NB4 (cell line): Measurements from ENCODE around the gene MFSD2A.

Source experiments
- DNase-seq: peaks from one replicate; pipeline ENCODE4 v3.0.0; 2010; ENCODE audit warnings: low read depth
- H3K4me3 ChIP-seq: one replicate; pipeline ENCODE4 v1.5.1; 2011; ENCODE audit warnings: mild to moderate bottlenecking, low read depth, low read length, moderate library complexity
- MYC ChIP-seq: IDR thresholded peaks from 2 replicates; pipeline ENCODE4 v1.6.1; 2011; ENCODE audit warnings: low read depth, low read length
- POLR2A ChIP-seq: IDR thresholded peaks from 2 replicates; pipeline ENCODE4 v1.6.1; 2011; ENCODE audit warnings: mild to moderate bottlenecking; ENCODE audit not compliant: insufficient read length; ENCODE audit errors: extremely low read depth
- TF ChIP-seq, protein P1 (sequence below): IDR thresholded peaks from one replicate; pipeline ENCODE4 v1.5.1; 2012; ENCODE audit warnings: low read depth, low read length
- TF ChIP-seq, protein P2 (sequence below): IDR thresholded peaks from 2 replicates; pipeline ENCODE4 v1.6.1; 2011; ENCODE audit warnings: low read depth, low read length

MFSD2A gene

DNA sequence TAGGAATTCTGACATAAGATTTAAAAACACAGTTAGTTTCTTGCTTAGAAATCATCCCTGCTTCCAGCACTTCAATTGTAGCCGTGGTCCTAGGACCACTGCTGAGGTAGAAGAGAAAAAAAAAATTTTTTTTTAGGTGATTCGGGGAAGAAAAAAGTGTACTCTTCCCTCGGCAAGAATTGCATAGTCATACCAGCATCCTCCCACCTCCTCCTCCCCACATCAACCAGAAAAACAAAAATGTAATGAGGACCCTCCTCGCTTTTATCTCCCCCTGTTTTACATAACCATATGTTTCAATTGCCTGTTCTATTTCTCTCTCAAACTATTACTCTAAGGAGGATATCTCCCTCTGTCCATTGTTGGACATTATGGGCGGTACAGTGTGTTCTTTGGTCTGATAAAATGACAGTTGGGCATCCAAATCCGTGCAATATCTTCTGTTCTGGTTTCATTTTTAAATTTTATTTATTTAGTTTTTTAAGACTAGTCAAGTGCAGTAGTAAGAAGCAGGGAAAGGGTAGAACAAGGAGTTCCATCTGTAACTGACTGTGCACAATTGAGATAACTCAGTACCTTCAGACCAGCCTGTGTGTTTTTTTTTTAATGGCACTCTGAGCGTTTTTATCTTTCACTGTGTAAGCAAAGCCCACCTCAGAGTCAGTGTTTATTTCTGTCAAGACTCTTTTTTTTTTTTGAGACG is 10.4 kb upstream of the MFSD2A start:
- no peak overlapping the region for H3K4me3 ChIP-seq
- no peak for DNase-seq
- TF ChIP-seq POLR2A = no peak

DNA sequence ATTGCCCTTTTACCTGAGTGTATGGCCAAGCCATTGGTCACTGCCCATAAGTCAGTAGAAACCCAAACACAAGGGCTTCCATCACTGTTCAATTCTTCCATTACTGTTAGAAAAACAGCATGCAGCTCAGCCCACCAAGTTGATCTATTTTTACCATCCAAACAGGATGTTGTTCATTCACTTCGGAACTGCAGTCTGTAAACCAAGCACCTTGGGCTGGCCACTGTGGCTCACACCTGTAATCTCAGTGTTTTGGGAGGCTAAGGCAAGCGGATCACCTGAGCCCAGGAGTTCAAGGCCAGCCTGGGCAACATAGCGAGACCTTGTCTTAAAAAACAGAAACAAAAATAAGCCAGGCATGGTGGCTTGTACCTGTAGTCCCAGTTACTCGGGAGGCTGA is 8.7 kb upstream of the MFSD2A start:
- TF ChIP-seq, protein P1, sequence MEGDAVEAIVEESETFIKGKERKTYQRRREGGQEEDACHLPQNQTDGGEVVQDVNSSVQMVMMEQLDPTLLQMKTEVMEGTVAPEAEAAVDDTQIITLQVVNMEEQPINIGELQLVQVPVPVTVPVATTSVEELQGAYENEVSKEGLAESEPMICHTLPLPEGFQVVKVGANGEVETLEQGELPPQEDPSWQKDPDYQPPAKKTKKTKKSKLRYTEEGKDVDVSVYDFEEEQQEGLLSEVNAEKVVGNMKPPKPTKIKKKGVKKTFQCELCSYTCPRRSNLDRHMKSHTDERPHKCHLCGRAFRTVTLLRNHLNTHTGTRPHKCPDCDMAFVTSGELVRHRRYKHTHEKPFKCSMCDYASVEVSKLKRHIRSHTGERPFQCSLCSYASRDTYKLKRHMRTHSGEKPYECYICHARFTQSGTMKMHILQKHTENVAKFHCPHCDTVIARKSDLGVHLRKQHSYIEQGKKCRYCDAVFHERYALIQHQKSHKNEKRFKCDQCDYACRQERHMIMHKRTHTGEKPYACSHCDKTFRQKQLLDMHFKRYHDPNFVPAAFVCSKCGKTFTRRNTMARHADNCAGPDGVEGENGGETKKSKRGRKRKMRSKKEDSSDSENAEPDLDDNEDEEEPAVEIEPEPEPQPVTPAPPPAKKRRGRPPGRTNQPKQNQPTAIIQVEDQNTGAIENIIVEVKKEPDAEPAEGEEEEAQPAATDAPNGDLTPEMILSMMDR = no peak
- no peak for TF ChIP-seq POLR2A
- TF ChIP-seq, protein P2, sequence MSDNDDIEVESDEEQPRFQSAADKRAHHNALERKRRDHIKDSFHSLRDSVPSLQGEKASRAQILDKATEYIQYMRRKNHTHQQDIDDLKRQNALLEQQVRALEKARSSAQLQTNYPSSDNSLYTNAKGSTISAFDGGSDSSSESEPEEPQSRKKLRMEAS = no peak
- no peak for TF ChIP-seq MYC
- no peak for DNase-seq
- no peak overlapping the region for H3K4me3 ChIP-seq

DNA sequence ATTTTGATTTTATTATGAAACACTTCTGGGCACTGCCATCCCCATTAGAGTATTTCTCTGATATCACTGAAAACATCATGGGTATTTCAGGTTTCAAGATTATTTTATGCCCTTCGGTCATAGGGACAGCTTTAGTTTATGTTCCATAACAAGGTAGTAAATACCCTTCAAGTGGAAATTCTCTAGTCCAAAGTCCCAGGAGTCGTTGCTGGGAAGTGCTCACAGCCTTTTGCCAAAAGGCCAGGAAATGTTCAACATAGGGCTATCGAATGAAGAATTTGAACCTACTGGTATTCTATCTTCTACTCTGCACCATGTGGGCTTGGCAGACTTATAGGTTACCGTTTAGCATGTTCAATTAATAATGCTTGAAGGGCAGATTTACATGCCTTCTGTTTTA is 7.7 kb upstream of the MFSD2A start:
- no peak for DNase-seq
- H3K4me3 ChIP-seq = no peak overlapping the region
- TF ChIP-seq POLR2A (no peak), MYC (no peak)
- TF ChIP-seq, protein P1 = no peak

DNA sequence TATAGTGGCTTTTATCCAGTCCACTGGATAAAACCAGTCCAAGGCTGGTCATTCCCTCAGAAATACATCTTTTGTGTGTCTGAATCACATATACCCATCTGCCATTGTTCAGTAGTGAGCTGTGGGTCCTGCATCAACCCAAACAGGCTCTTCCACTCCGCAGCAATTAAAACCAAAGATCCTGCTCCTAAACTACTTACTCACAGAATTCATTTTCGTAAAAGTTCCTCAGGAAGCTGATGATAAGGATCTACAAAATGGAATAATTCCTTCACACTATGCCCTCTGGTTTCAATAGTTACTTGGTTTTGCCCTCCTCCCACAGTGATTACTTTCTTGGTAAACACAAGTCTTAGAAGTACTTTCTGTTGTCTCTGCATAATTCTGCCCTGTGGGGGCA is 5.1 kb upstream of the MFSD2A start:
- TF ChIP-seq POLR2A (no peak), MYC (no peak)
- TF ChIP-seq, protein P1 = no peak
- TF ChIP-seq, protein P2 = no peak
- no peak for DNase-seq
- no peak overlapping the region for H3K4me3 ChIP-seq

DNA sequence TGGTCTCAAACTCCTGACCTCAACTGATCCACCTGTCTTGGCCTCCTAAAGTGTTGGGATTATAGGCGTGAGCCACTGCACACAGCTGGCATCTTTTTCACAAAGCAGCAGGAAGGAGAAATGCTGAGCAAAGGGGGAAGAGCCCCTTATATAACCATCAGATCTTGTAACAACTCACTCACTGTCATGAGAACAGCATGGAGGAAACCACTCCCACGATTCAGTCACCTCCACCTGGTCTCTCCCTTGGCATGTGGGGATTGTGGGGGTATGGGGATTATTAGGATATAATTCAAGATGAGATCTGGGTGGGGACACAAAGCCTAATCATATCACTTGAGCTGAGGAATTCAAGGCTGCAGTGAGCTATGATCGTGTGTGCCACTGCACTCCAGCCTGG is 3.0 kb upstream of the MFSD2A start:
- H3K4me3 ChIP-seq = no peak overlapping the region
- TF ChIP-seq POLR2A (no peak), MYC (no peak)
- TF ChIP-seq, protein P2 = no peak
- TF ChIP-seq, protein P1 = no peak
- DNase-seq = no peak

DNA sequence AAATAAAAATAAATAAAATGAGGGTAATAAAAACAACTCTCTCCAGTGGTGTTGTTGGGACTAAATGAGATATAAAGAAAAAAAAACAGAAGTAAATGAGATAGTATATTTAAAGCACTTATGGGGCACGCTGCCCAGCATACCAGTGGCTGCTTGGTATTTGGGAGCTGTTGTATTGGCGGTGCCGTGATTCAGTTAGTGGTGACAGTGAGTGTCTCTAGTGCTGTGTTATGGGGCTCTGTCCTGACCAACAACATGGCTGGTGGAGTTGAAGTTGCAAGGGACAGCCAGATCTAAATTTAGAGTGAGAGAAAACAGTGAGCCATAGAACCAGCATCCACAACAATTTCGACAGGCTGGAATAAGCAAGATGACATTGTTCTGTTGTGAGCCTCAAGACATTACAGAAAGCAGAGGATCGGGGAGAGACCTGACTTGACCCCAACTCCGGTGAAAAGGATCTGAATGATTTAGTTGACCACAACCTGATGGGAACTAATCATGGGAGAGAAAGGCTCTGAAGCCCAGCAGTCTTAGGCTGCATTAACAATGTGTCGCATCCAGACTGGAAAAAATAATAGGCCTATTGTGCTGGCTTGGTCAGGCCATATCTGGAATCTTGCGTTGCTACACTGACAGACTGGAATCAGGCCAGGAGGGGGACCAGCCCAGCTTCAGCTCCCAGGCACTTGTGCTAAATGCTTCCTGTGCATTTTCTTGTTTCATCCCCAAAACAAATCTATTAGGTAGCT is 2.4 kb upstream of the MFSD2A start:
- TF ChIP-seq, protein P1 = no peak
- no peak overlapping the region for H3K4me3 ChIP-seq
- no peak for DNase-seq
